ENCODE measurements around the gene NGB. TPM values are rescaled to one million over a fixed set of nuclear protein-coding genes. Genes with fewer than 3 reads are reported as not detected.
A peak's percentile ranks its signal among the peaks of the same experiment; 100 is the strongest.

Gene NGB
- polyA plus RNA-seq, 3 donors: not detected

DNA sequence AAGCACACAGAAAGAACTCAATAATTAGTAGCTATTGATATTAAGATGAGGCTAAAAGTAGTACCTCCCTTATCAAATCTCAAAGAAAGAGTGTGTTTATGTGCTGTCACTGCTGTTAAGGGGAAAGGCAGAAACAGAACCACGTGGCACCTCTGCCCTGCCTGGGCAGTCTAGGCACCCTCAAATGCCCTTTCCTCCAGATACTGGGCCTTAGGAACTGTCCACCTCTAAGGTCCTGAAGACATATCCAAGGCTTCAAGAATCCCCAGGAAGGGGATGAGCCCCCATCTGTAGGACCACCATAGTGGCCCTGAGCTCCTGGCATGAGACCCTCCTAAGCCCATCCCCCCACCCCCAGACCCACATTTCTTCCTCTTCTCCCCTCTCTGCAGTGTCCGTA lies 29.1 kb downstream of the NGB start:
- H3K4me1 Mint-ChIP-seq: peaks cover 3% of the 10 kb centered on the region
- Histone ChIP-seq H2AFZ (ENCODE audit: insufficient read depth, low read depth, low read length, poor library complexity, severe bottlenecking) (no peak overlapping the region), H3K9ac (ENCODE audit: insufficient read depth, low read length, poor library complexity, severe bottlenecking) (no peak overlapping the region), H4K20me1 (ENCODE audit: insufficient read depth, low read length) (no peaks in the 10 kb centered on the region), H3K36me3 (replicated peaks in 1 of 2; ENCODE audit: control insufficient read depth in 1 of 2, insufficient read depth in 2 of 2, low read length in 2 of 2) (no peaks in the 10 kb centered on the region), H3K9me3 (replicated peaks in 1 of 2; ENCODE audit: control insufficient read depth in 1 of 2, insufficient read depth in 1 of 2, low read length in 2 of 2) (no peaks in the 10 kb centered on the region), H3K79me2 (ENCODE audit: insufficient read depth, low read length) (no peaks in the 10 kb centered on the region), H3K27ac (ENCODE audit: low read depth in 1 of 2, low read length in 2 of 2) (no peak overlapping the region), H3K4me3 (replicated peaks in 1 of 3; ENCODE audit: low read depth in 2 of 3, low read length in 3 of 3) (no peak overlapping the region), H3K4me1 (ENCODE audit: control insufficient read depth in 1 of 2, insufficient read depth in 2 of 2, low read length in 2 of 2) (no peaks in the 10 kb centered on the region), H3K4me2 (replicated peaks; ENCODE audit: extremely low read depth, low read length, poor library complexity, severe bottlenecking) (no peak overlapping the region), H3K27me3 (ENCODE audit: control insufficient read depth in 2 of 2, insufficient read depth in 2 of 2, low read length in 2 of 2) (no peaks in the 10 kb centered on the region)
- peak overlapping the region in 1 of 7 donors; percentile 30 for H3K27ac Mint-ChIP-seq
- DNase-seq: no peak
- H3K36me3 Mint-ChIP-seq: peaks cover 0 to 3% of the 10 kb centered on the region in 2 donors
- WGBS (ENCODE audit: insufficient coverage): no CpG with 5 or more reads among the region's 2 CpGs
- H3K4me3 Mint-ChIP-seq: no peak overlapping the region
- TF ChIP-seq, protein P1, sequence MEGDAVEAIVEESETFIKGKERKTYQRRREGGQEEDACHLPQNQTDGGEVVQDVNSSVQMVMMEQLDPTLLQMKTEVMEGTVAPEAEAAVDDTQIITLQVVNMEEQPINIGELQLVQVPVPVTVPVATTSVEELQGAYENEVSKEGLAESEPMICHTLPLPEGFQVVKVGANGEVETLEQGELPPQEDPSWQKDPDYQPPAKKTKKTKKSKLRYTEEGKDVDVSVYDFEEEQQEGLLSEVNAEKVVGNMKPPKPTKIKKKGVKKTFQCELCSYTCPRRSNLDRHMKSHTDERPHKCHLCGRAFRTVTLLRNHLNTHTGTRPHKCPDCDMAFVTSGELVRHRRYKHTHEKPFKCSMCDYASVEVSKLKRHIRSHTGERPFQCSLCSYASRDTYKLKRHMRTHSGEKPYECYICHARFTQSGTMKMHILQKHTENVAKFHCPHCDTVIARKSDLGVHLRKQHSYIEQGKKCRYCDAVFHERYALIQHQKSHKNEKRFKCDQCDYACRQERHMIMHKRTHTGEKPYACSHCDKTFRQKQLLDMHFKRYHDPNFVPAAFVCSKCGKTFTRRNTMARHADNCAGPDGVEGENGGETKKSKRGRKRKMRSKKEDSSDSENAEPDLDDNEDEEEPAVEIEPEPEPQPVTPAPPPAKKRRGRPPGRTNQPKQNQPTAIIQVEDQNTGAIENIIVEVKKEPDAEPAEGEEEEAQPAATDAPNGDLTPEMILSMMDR (IDR thresholded peaks at IDR 0.05): no peak
- peaks cover 0 to 1% (median 0%) of the 10 kb centered on the region in 3 donors for H3K27me3 Mint-ChIP-seq (ENCODE audit: low read depth in 3 of 3)
- intact Hi-C loops (cut with micrococcal nuclease): no loop called here
- H3K9me3 Mint-ChIP-seq: no peaks in the 10 kb centered on the region

DNA sequence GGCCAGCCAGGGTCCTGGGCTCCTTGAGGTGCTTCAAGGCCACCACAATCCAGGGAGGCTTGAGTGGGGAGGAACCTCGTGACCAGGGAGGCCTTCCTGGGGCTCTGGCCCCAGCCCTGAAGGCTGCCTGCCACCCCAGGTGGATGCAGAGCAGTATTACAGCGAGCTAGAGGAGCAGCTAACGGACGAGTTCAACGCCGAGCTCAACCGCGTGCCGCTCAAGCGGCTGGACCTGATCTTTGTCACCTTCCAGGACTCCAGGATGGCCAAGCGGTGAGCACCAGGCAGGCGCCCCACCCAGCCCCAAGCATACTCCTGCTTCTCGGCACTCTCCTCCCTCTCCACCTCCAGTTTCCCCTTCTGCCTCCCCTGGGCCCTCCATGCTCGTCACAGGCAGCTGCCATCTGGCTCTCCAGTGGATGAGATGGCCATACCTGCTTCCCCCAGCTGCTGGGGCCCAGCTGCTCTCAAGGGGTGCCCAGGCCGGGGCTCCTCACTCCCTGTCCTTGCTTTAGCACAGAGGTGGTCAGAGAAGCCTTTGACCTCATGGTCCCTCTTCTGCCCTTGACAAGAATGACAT lies 30.6 kb downstream of the NGB start:
- Histone ChIP-seq H3K36me3 (replicated peaks in 1 of 2; ENCODE audit: control insufficient read depth in 1 of 2, insufficient read depth in 2 of 2, low read length in 2 of 2) (no peaks in the 10 kb centered on the region), H3K4me2 (replicated peaks; ENCODE audit: extremely low read depth, low read length, poor library complexity, severe bottlenecking) (no peak overlapping the region), H3K79me2 (ENCODE audit: insufficient read depth, low read length) (no peaks in the 10 kb centered on the region), H3K27me3 (ENCODE audit: control insufficient read depth in 2 of 2, insufficient read depth in 2 of 2, low read length in 2 of 2) (no peaks in the 10 kb centered on the region), H3K27ac (ENCODE audit: low read depth in 1 of 2, low read length in 2 of 2) (no peak overlapping the region), H2AFZ (ENCODE audit: insufficient read depth, low read depth, low read length, poor library complexity, severe bottlenecking) (no peak overlapping the region), H4K20me1 (ENCODE audit: insufficient read depth, low read length) (no peaks in the 10 kb centered on the region), H3K9me3 (replicated peaks in 1 of 2; ENCODE audit: control insufficient read depth in 1 of 2, insufficient read depth in 1 of 2, low read length in 2 of 2) (no peaks in the 10 kb centered on the region), H3K9ac (ENCODE audit: insufficient read depth, low read length, poor library complexity, severe bottlenecking) (no peak overlapping the region), H3K4me1 (ENCODE audit: control insufficient read depth in 1 of 2, insufficient read depth in 2 of 2, low read length in 2 of 2) (no peaks in the 10 kb centered on the region), H3K4me3 (replicated peaks in 1 of 3; ENCODE audit: low read depth in 2 of 3, low read length in 3 of 3) (no peak overlapping the region)
- 92% methylated on average over 12 of the region's 15 CpGs for WGBS (ENCODE audit: insufficient coverage)
- TF ChIP-seq, protein P1 (IDR thresholded peaks at IDR 0.05): no peak
- peaks cover 0 to 1% (median 0%) of the 10 kb centered on the region in 3 donors for H3K27me3 Mint-ChIP-seq (ENCODE audit: low read depth in 3 of 3)
- intact Hi-C loops (cut with micrococcal nuclease): no loop called here
- H3K4me3 Mint-ChIP-seq: no peak overlapping the region
- no peaks in the 10 kb centered on the region for H3K9me3 Mint-ChIP-seq
- H3K4me1 Mint-ChIP-seq: peaks cover 3% of the 10 kb centered on the region
- no peak for DNase-seq
- no peaks in the 10 kb centered on the region for H3K36me3 Mint-ChIP-seq
- no peak overlapping the region for H3K27ac Mint-ChIP-seq
